K562 (cell line): ENCODE results near the gene AJUBA. TPM values are rescaled to one million over a fixed set of nuclear protein-coding genes. Genes with fewer than 3 reads are reported as not detected.
A peak's percentile ranks its signal among the peaks of the same experiment; 100 is the strongest.

Experiments
- ATF6 ChIP-seq: sonication (generic); formaldehyde crosslinking; IDR thresholded peaks from 2 replicates; pipeline ENCODE4 v1.4.0; 2020; ENCODE audit warnings: mild to moderate bottlenecking, missing genetic modification reagents
- MEF2A ChIP-seq: IDR thresholded peaks from 2 replicates; pipeline ENCODE4 v1.6.1; 2011; ENCODE audit warnings: low read depth, mild to moderate bottlenecking, low read length, moderate library complexity; ENCODE audit not compliant: control insufficient read depth
- MTA1 ChIP-seq: fragments of 450-650 bp; IDR thresholded peaks from 2 replicates; pipeline ENCODE4 v1.6.1; 2017; ENCODE audit warnings: borderline replicate concordance
- NFIX ChIP-seq: fragments of 250-450 bp; sonication (Bioruptor Pico); IDR thresholded peaks from 2 replicates; pipeline ENCODE4 v1.4.0; 2020; ENCODE audit warnings: low read depth, mild to moderate bottlenecking, moderate library complexity
- PHB ChIP-seq: fragments of 250-450 bp; sonication (Bioruptor Pico); IDR thresholded peaks from 2 replicates; pipeline ENCODE4 v1.5.0; 2021
- PPARD ChIP-seq: fragments of 250-450 bp; sonication (Bioruptor Pico); IDR thresholded peaks from 2 replicates; pipeline ENCODE4 v1.8.0; 2022; ENCODE audit warnings: inconsistent platforms, mild to moderate bottlenecking, moderate library complexity
- RAD21 ChIP-seq, 2 experiments: fragments of 250-450 bp in 1 of 2; fragments of 450-650 bp in 1 of 2; sonication (Bioruptor Pico) in 1 of 2; formaldehyde crosslinking in 1 of 2; IDR thresholded peaks in 1 of 2; conservative IDR thresholded peaks in 1 of 2; 2 replicates each; pipeline versions ENCODE4 v1.4.0 to v1.8.0; 2020 to 2022; ENCODE audit warnings: mild to moderate bottlenecking in 2 of 2, moderate library complexity in 1 of 2
- SIN3B ChIP-seq: fragments of 450-650 bp; IDR thresholded peaks from 2 replicates; pipeline ENCODE4 v1.6.1; 2017; ENCODE audit warnings: low read depth, mild to moderate bottlenecking, moderate library complexity
- SREBF2 ChIP-seq: sonication (generic); formaldehyde crosslinking; IDR thresholded peaks from 2 replicates; pipeline ENCODE4 v1.4.0; 2020; ENCODE audit warnings: mild to moderate bottlenecking, missing genetic modification reagents
- ZEB2 ChIP-seq: fragments of 450-650 bp; IDR thresholded peaks from 2 replicates; pipeline ENCODE4 v1.6.1; 2016
- ZNF592 ChIP-seq: fragments of 450-650 bp; IDR thresholded peaks from 2 replicates; pipeline ENCODE4 v1.6.1; 2017; ENCODE audit warnings: antibody characterized with exemption, mild to moderate bottlenecking
- ZNF717 ChIP-seq: fragments of 250-450 bp; sonication (Bioruptor Pico); IDR thresholded peaks from 2 replicates; pipeline ENCODE4 v1.5.0; 2021
- polyA plus RNA-seq, 8 experiments: library from polyadenylated mRNA; depleted of rRNA in 4 of 8; stranded (reverse) in 5 of 8; unstranded in 3 of 8; fragments of >200 nt; fragmentation: Nextera tagmentation in 2 of 8; fragmentation: Illumina TruSeq in 1 of 8; extraction: Ambion mirVana in 2 of 8; extraction: Trizol in 1 of 8; gene quantifications; 2 replicates each; pipeline versions ENCODE4 v1.2.1 to v1.2.3, GENCODE V29; 2011 to 2014; ENCODE audit warnings: inconsistent platforms in 1 of 8, missing spikeins in 1 of 8
- total RNA-seq, 7 experiments: library from RNA; depleted of rRNA in 6 of 7; stranded (reverse); fragments of >200 nt in 6 of 7; fragmentation: Illumina TruSeq in 2 of 7; extraction: Trizol in 2 of 7; gene quantifications; 2 replicates each; pipeline versions ENCODE4 v1.2.1 to v1.2.3, GENCODE V29; 2011 to 2021; ENCODE audit warnings: low replicate concordance in 1 of 7
- TF ChIP-seq, protein P1 (sequence below), 2 experiments: fragments of 450-650 bp; formaldehyde crosslinking in 1 of 2; IDR thresholded peaks; 2 replicates each; pipeline versions ENCODE4 v1.4.0 to v1.6.1; 2014 to 2020; ENCODE audit warnings: mild to moderate bottlenecking in 2 of 2, borderline replicate concordance in 1 of 2, low read depth in 1 of 2

AJUBA gene
- total and polyA plus RNA-seq, 9 of the 15 experiments (the other 6 are each of a cell fraction or from before 2014, with no cell fraction given), result 0.73 to 4.7 (median 2.8) TPM

- TF ChIP-seq, protein P1, sequence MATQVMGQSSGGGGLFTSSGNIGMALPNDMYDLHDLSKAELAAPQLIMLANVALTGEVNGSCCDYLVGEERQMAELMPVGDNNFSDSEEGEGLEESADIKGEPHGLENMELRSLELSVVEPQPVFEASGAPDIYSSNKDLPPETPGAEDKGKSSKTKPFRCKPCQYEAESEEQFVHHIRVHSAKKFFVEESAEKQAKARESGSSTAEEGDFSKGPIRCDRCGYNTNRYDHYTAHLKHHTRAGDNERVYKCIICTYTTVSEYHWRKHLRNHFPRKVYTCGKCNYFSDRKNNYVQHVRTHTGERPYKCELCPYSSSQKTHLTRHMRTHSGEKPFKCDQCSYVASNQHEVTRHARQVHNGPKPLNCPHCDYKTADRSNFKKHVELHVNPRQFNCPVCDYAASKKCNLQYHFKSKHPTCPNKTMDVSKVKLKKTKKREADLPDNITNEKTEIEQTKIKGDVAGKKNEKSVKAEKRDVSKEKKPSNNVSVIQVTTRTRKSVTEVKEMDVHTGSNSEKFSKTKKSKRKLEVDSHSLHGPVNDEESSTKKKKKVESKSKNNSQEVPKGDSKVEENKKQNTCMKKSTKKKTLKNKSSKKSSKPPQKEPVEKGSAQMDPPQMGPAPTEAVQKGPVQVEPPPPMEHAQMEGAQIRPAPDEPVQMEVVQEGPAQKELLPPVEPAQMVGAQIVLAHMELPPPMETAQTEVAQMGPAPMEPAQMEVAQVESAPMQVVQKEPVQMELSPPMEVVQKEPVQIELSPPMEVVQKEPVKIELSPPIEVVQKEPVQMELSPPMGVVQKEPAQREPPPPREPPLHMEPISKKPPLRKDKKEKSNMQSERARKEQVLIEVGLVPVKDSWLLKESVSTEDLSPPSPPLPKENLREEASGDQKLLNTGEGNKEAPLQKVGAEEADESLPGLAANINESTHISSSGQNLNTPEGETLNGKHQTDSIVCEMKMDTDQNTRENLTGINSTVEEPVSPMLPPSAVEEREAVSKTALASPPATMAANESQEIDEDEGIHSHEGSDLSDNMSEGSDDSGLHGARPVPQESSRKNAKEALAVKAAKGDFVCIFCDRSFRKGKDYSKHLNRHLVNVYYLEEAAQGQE (IDR thresholded peaks at IDR 0.05; ENCODE audit: borderline replicate concordance), result peak; percentile 78
- TF ChIP-seq, protein P1 (CRISPR knock-in tag; IDR thresholded peaks at IDR 0.05; ENCODE audit: low read depth), result no peak
- TF ChIP-seq SREBF2 (CRISPR knock-in tag) (no peak), PPARD (CRISPR knock-in tag) (no peak), SIN3B (no peak), MTA1 (no peak), ZEB2 (no peak), PHB (CRISPR knock-in tag) (no peak), ZNF592 (no peak), ZNF717 (no peak), NFIX (CRISPR knock-in tag) (no peak), MEF2A (no peak), ATF6 (CRISPR knock-in tag) (no peak), RAD21 (CRISPR knock-in tag; conservative IDR thresholded peaks at IDR 0.05 in 1 of 2, IDR thresholded peaks at IDR 0.05 in 1 of 2) (peak; percentile 69 to 88)
Measured at GRCh38 chr14:22973217-22974032, 8.9 kb downstream of the AJUBA start (continued).
